ENCODE measurements around the gene FICD.
A peak's percentile ranks its signal among the peaks of the same experiment; 100 is the strongest.
"Not testable (repeated sequence)": the region's sequence is repeated elsewhere in the genome, so short reads cannot be mapped to it uniquely, and the experiment has no call there.

FICD gene

GRCh38 chr12:108543652-108544051, 28.6 kb downstream of the FICD start:
- TF ChIP-seq CTCF (conservative IDR thresholded peaks at IDR 0.05): no peak
- no peak for TF ChIP-seq ZFX (IDR thresholded peaks at IDR 0.05)
- no peak overlapping the region for H3K27ac ChIP-seq

DNA sequence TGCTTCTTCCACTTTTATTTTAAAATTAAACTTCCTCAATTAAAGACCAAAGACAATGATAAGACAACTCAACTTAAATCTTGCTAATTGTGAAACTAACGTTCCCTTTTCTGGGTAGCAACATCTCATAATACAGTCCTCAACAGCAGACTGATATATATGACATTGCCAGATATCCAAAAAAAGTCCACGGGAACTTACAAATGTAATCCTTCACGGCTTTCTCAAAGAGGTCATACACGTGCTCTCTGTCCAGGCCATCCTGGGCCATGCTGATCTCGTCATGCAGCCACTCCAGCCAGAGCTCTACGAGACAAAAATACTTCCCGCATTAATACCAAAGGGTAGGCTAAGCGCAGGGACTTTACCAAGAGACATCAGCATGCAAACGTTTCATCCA, 32.6 kb downstream of the FICD start:
- TF ChIP-seq ZFX (IDR thresholded peaks at IDR 0.05) (no peak), CTCF (conservative IDR thresholded peaks at IDR 0.05) (no peak)
- H3K27ac ChIP-seq: no peak overlapping the region

DNA sequence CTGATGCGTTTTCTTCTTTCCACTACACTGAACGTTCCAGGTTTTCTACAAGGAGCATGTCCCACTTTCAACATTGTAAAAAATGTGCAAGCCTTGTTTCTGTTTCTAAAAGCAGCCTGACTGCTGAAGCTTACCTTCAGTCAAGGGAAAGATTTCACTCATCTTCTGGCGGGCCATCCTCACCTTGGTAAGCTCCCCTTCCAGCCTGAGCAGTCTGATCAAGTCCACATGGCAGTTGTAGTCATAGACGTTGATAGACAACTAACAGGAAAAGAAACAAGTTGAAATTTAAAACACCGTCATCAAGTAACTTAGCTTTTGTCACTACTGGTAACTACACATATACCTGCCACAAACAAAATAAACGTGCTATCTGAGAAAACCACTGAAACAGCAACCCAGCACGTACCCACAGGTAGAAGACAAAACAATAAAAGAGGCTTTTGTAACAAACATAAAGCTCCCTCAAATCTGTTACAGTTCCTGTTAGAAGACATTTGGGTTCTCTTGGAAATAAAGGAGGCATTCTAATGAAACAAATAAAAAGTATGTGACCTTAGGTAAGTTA, 34.0 kb downstream of the FICD start:
- H3K27ac ChIP-seq: no peak overlapping the region
- TF ChIP-seq CTCF (conservative IDR thresholded peaks at IDR 0.05): no peak
- no peak for TF ChIP-seq ZFX (IDR thresholded peaks at IDR 0.05)

DNA sequence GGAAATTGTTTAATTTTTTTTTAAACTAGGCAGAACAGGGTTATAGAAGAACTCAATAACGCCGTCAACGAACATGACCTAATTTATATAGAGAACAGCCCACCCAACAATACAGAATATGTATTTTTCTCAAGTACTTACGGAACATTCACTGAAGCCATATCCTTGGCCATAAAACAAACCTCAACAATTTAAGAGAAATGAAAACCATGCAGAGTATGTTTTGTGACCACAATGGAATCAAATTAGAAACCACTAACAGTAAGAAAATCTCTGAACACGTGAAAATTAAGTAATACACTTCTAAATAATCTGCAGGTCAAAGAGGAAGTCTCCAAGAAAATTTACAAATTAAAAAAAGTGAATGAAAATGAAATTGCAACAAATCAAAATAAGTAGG, 36.5 kb downstream of the FICD start:
- no peak overlapping the region for H3K27ac ChIP-seq
- TF ChIP-seq CTCF (conservative IDR thresholded peaks at IDR 0.05) (no peak), ZFX (IDR thresholded peaks at IDR 0.05) (no peak)

GRCh38 chr12:108553799-108554198, 38.7 kb downstream of the FICD start:
- TF ChIP-seq ZFX (IDR thresholded peaks at IDR 0.05) (no peak), CTCF (conservative IDR thresholded peaks at IDR 0.05) (no peak)
- H3K27ac ChIP-seq: no peak overlapping the region

DNA sequence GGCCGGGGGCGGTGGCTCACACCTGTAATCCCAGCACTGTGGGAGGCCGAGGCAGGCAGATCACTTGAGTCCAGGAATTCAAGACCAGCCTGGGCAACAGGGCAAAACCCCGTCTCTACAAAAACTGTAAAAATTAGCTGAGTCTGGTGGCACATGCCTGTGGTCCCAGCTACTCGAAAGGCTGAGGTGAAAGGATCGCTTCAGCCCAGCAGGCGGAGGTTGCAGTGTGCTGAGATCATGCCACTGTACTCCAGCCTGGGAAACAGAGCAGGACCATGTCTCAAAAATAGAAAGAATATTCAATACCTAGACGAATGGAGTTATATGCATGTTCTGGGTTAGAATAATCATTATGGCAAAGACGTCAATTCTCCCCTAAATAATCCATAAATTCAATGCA, 40.3 kb downstream of the FICD start:
- not testable (repeated sequence) for H3K27ac ChIP-seq

GRCh38 chr12:108559007-108559655, 44.1 kb downstream of the FICD start:
- H3K27ac ChIP-seq: no peak overlapping the region
- TF ChIP-seq ZFX (IDR thresholded peaks at IDR 0.05) (no peak), CTCF (conservative IDR thresholded peaks at IDR 0.05) (no peak)

DNA sequence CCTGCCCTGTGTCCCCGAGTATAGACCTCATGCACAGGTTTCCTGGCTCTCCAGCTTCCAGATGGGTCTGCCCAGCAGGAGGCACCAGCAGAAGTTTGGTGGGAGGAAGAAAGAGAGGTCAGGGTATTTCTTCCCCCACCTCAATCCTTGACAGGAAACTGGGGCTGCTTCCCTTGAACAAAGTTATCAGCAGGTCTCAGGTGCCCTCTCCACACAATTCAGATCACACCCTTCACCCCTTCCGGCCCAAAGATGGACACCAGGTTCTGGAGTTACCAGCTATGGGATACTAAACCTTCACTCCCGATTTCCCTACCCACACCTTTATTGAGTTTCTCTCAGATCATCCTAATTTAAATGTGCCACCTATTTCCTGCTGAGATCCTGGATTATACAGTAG, 44.7 kb downstream of the FICD start:
- H3K27ac ChIP-seq: no peak overlapping the region
- TF ChIP-seq CTCF (conservative IDR thresholded peaks at IDR 0.05) (0 out of 2 replicates have a peak, but pooled peaks have one; percentile 6), ZFX (IDR thresholded peaks at IDR 0.05) (no peak)

Data from C4-2B (cell line).